Astrocyte of the cerebellum (primary cell): ENCODE results near the gene VWA1.
"Not testable (repeated sequence)": the region's sequence is repeated elsewhere in the genome, so short reads cannot be mapped to it uniquely, and the experiment has no call there.

Experiments
- DNase-seq: peaks from one replicate; pipeline ENCODE4 v3.0.0-alpha.2; 2011; ENCODE audit warnings: low read depth
- H3K4me3 ChIP-seq: 2 replicates; pipeline ENCODE4 v1.5.1; 2011; ENCODE audit warnings: mild to moderate bottlenecking, low read depth, low read length, moderate library complexity
- in situ Hi-C: cut with HindIII; loops from 2 replicates; pipeline ENCODE4 v1.10.0; 2017; ENCODE audit warnings: low sequenced_read_pairs
- TF ChIP-seq, protein P1 (sequence below): IDR thresholded peaks from 2 replicates; pipeline ENCODE4 v1.5.1; 2012; ENCODE audit warnings: low read length, low read depth, moderate library complexity, mild to moderate bottlenecking; ENCODE audit errors: missing control alignments

Gene VWA1

DNA sequence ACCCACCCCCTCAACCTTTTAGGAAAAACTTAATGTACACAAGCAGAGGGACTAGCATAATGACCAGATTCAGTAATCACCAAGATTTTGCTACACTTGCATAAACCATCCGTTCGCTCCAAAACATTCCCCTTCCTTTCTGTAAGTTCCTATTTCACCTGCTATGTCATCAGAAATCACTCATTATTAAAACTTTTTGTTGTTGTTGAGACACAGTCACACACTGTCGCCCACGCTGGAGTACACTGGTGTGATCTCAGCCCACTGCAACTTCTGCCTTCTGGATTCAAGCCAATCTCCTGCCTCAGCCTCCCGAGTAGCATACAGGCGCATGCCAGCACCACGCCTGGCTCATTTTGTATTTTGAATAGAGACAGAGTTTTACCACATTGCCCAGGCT, 31.8 kb upstream of the VWA1 start:
- TF ChIP-seq, protein P1, sequence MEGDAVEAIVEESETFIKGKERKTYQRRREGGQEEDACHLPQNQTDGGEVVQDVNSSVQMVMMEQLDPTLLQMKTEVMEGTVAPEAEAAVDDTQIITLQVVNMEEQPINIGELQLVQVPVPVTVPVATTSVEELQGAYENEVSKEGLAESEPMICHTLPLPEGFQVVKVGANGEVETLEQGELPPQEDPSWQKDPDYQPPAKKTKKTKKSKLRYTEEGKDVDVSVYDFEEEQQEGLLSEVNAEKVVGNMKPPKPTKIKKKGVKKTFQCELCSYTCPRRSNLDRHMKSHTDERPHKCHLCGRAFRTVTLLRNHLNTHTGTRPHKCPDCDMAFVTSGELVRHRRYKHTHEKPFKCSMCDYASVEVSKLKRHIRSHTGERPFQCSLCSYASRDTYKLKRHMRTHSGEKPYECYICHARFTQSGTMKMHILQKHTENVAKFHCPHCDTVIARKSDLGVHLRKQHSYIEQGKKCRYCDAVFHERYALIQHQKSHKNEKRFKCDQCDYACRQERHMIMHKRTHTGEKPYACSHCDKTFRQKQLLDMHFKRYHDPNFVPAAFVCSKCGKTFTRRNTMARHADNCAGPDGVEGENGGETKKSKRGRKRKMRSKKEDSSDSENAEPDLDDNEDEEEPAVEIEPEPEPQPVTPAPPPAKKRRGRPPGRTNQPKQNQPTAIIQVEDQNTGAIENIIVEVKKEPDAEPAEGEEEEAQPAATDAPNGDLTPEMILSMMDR, result no peak
- no peak for DNase-seq
- in situ Hi-C loops, result no loop called here
- no peak overlapping the region for H3K4me3 ChIP-seq

GRCh38 chr1:1406101-1406820, 29.2 kb upstream of the VWA1 start:
- in situ Hi-C loops, result no loop called here
- H3K4me3 ChIP-seq, result peak overlapping the region; percentile 92
- TF ChIP-seq, protein P1, result no peak
- DNase-seq, result no peak

GRCh38 chr1:1406821-1407635, 28.5 kb upstream of the VWA1 start, which contains the start of gene MRPL20:
TSS of gene MRPL20 (minus strand) at chr1:1407293. CDS start at chr1:1407217, 76 bp downstream.
- H3K4me3 ChIP-seq, result peak within 1 kb of the TSS; percentile 92
- peak; percentile 65 for DNase-seq
- TF ChIP-seq, protein P1, result no peak
- in situ Hi-C loops, result no loop called here

GRCh38 chr1:1407636-1408318, 27.7 kb upstream of the VWA1 start:
- in situ Hi-C loops, result no loop called here
- TF ChIP-seq, protein P1, result no peak
- peak overlapping the region; percentile 92 for H3K4me3 ChIP-seq
- DNase-seq, result no peak

DNA sequence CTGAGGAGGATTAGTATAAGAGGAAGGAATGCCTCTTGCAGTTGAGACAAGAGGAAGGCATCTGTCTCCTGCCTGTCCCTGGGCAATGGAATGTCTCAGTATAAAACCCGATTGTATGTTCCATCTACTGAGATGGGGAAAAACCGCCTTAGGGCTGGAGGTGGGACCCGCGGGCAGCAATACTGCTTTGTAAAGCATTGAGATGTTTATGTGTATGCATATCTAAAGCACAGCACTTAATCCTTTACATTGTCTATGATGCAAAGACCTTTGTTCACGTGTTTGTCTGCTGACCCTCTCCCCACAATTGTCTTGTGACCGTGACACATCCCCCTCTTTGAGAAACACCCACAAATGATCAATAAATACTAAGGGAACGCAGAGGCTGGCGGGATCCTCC, 25.3 kb upstream of the VWA1 start:
- in situ Hi-C loops, DNase-seq: not testable (repeated sequence)

GRCh38 chr1:1411626-1412025, 23.9 kb upstream of the VWA1 start:
- in situ Hi-C loops, result no loop called here
- no peak overlapping the region for H3K4me3 ChIP-seq
- no peak for DNase-seq
- TF ChIP-seq, protein P1, result no peak

More for the DNA sequence above, 25.3 kb upstream of the VWA1 start:
- H3K4me3 ChIP-seq, result not testable (repeated sequence)

DNA sequence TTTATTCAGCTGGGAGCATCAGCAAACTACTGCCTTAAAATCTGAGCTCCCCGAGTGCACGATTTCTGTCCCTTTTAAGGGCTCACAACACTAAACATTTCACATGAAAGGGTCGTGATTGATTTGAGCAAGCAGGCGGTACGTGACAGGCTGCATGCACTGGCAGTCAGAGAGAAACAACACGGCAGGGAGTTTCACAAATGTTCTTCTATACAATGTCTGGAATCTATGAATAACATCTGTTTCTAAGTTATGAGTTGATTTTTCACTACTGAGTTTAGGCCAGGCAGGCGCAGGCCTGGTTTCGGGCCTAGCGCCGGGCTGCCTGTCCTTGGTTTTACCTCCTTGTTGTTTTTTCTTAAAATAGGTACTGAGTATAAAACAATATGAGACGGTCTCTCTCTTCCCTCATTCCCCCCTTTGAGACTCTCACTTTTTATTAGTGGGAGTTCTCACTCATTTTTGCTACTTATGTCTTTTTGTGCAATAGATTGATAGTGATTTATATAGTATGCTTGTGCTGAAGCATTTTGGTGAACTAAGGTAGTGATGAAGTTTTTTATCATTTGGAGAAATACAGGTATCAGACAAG, 23.1 kb upstream of the VWA1 start:
- DNase-seq, in situ Hi-C loops, H3K4me3 ChIP-seq: not testable (repeated sequence)
